HCT116 (cell line): ENCODE data around the gene PYGB. TPM values are rescaled to one million over a fixed set of nuclear protein-coding genes. Genes with fewer than 3 reads are reported as not detected.

ENCODE experiments used
- ATAC-seq: fragments of 200-7000 bp; cut with Tn5 transposase; 2 replicates; pipeline ENCODE4 v1.9.1; 2020; ENCODE audit warnings: mild to moderate bottlenecking, moderate library complexity
- BruUV-seq: library from RNA; stranded (reverse); fragments of 400-500 nt; replicated peaks from 2 replicates; lab custom pipeline; 2021; lab: Mats Ljungman, UMichigan
- CTCF ChIA-PET: fragments of 300-600 bp; sonication (Branson Sonifier 250); formaldehyde crosslinking; loops from one replicate; lab custom pipeline; 2021; ENCODE audit warnings: antibody characterized with exemption; lab: Charles Lee
- POLR2A ChIA-PET: fragments of 300-600, 350-600 bp; sonication (Branson Sonifier 250); formaldehyde crosslinking; loops from one replicate; lab custom pipeline; 2021; ENCODE audit warnings: antibody characterized with exemption; lab: Charles Lee
- RAD21 ChIA-PET, 2 experiments: fragments of 300-600 bp; sonication (Branson Sonifier 250); formaldehyde crosslinking; loops; one replicate each; lab custom pipeline; 2023; ENCODE audit warnings: low total read pairs in 2 of 2; ENCODE audit not compliant: uncharacterized antibody in 2 of 2, unreplicated experiment in 2 of 2, low non-redundant PET in 1 of 2; lab: Charles Lee
- DNase-seq: peaks from one replicate; pipeline ENCODE4 v3.0.0-alpha.2; 2010; ENCODE audit warnings: low read depth, low spot score
- H2AFZ ChIP-seq: fragments of 200-600 bp; shearing (Covaris generic), sonication (generic); 2 replicates; pipeline ENCODE4 v1.6.1; 2017; ENCODE audit warnings: low read depth, mixed run types, mixed read lengths, antibody characterized with exemption, low read length; ENCODE audit not compliant: poor library complexity, severe bottlenecking
- H3K27ac ChIP-seq: 2 replicates; pipeline ENCODE4 v1.5.1; 2012; ENCODE audit warnings: low read depth, low read length
- H3K27me3 ChIP-seq: fragments of 200-600 bp; sonication (generic); 2 replicates; pipeline ENCODE4 v1.6.1; 2016; ENCODE audit warnings: mixed run types, low read length, mixed read lengths; ENCODE audit not compliant: insufficient read depth
- H3K36me3 ChIP-seq, 2 experiments: fragments of 200-500 bp in 1 of 2; fragments of 200-600 bp in 1 of 2; sonication (Bioruptor generic) in 1 of 2; sonication (generic) in 1 of 2; 2 replicates each; pipeline versions ENCODE4 v1.5.1 to v1.6.1; 2014 to 2016; ENCODE audit warnings: low read length in 2 of 2, inconsistent platforms in 1 of 2, mixed read lengths in 1 of 2, mixed run types in 1 of 2; ENCODE audit not compliant: insufficient read depth in 2 of 2, control insufficient read depth in 1 of 2
- H3K4me1 ChIP-seq, 2 experiments: fragments of 200-600 bp in 1 of 2; sonication (generic) in 1 of 2; 2 replicates each; pipeline versions ENCODE4 v1.5.1 to v1.6.1; 2012 to 2017; ENCODE audit warnings: low read length in 2 of 2, inconsistent platforms in 1 of 2, mild to moderate bottlenecking in 1 of 2, mixed read lengths in 1 of 2, mixed run types in 1 of 2, moderate library complexity in 1 of 2; ENCODE audit not compliant: insufficient read depth in 2 of 2, control insufficient read depth in 1 of 2
- H3K4me2 ChIP-seq: fragments of 200-600 bp; sonication (generic); 2 replicates; pipeline ENCODE4 v1.6.1; 2017; ENCODE audit warnings: mixed run types, low read length, mixed read lengths
- H3K4me3 ChIP-seq, 2 experiments: fragments of 200-600 bp in 1 of 2; sonication (generic) in 1 of 2; replicated peaks in 1 of 2; 2 replicates each; pipeline ENCODE4 v1.5.1; 2011 to 2016; ENCODE audit warnings: low read length in 2 of 2, control low read depth in 1 of 2, low read depth in 1 of 2, mild to moderate bottlenecking in 1 of 2, mixed read lengths in 1 of 2, mixed run types in 1 of 2
- H3K79me2 ChIP-seq: fragments of 200-600 bp; sonication (generic); 2 replicates; pipeline ENCODE4 v1.6.1; 2017; ENCODE audit warnings: mild to moderate bottlenecking, mixed run types, low read length, moderate library complexity, mixed read lengths; ENCODE audit not compliant: insufficient read depth
- H3K9ac ChIP-seq: fragments of 200-600 bp; sonication (generic); 2 replicates; pipeline ENCODE4 v1.6.1; 2016; ENCODE audit warnings: low read length, mixed read lengths
- H3K9me2 ChIP-seq: fragments of 200-600 bp; sonication (generic), shearing (Covaris generic); 2 replicates; pipeline ENCODE4 v1.6.1; 2017; ENCODE audit warnings: mixed run types, mild to moderate bottlenecking, moderate library complexity; ENCODE audit not compliant: insufficient read depth
- H3K9me3 ChIP-seq, 2 experiments: fragments of 200-500 bp in 1 of 2; fragments of 200-600 bp in 1 of 2; sonication (Bioruptor generic) in 1 of 2; sonication (generic) in 1 of 2; 2 replicates each; pipeline ENCODE4 v1.6.1; 2014 to 2017; ENCODE audit warnings: low read length in 2 of 2, mixed read lengths in 2 of 2, inconsistent platforms in 1 of 2, low read depth in 1 of 2, mild to moderate bottlenecking in 1 of 2, mixed run types in 1 of 2, moderate library complexity in 1 of 2; ENCODE audit not compliant: control insufficient read depth in 1 of 2, insufficient read depth in 1 of 2
- H4K20me1 ChIP-seq: fragments of 200-600 bp; sonication (generic), shearing (Covaris generic); 2 replicates; pipeline ENCODE4 v1.6.1; 2017; ENCODE audit warnings: mixed run types, mild to moderate bottlenecking, moderate library complexity; ENCODE audit not compliant: insufficient read depth
- CBX3 ChIP-seq: IDR thresholded peaks from 2 replicates; pipeline ENCODE4 v1.6.1; 2012; ENCODE audit warnings: low read depth
- CTCF ChIP-seq, 3 experiments: fragments of 200-600 bp in 1 of 3; sonication (generic) in 1 of 3; IDR thresholded peaks in 2 of 3; conservative IDR thresholded peaks in 1 of 3; 2 replicates each; pipeline ENCODE4 v1.5.1; 2012 to 2017; ENCODE audit warnings: low read depth in 2 of 3, low read length in 2 of 3, antibody characterized with exemption in 1 of 3, borderline replicate concordance in 1 of 3, control low read depth in 1 of 3, mild to moderate bottlenecking in 1 of 3, mixed read lengths in 1 of 3, mixed run types in 1 of 3, moderate library complexity in 1 of 3; ENCODE audit not compliant: insufficient read depth in 1 of 3
- EGR1 ChIP-seq: IDR thresholded peaks from 2 replicates; pipeline ENCODE4 v1.6.1; 2012; ENCODE audit warnings: low read depth
- ELF1 ChIP-seq: IDR thresholded peaks from 2 replicates; pipeline ENCODE4 v1.6.1; 2012; ENCODE audit warnings: low read depth, borderline replicate concordance
- EZH2 ChIP-seq: fragments of 200-600 bp; sonication (generic); IDR thresholded peaks from 2 replicates; pipeline ENCODE4 v1.6.1; 2017; ENCODE audit warnings: antibody characterized with exemption, mixed run types
- EZH2phosphoT487 ChIP-seq: fragments of 200-600 bp; IDR thresholded peaks from 2 replicates; pipeline ENCODE4 v1.6.1; 2018; ENCODE audit warnings: antibody characterized with exemption, borderline replicate concordance
- FOSL1 ChIP-seq: IDR thresholded peaks from 2 replicates; pipeline ENCODE4 v1.6.1; 2012; ENCODE audit warnings: low read depth
- JUND ChIP-seq: IDR thresholded peaks from 2 replicates; pipeline ENCODE4 v1.6.1; 2012
- MAX ChIP-seq: IDR thresholded peaks from 2 replicates; pipeline ENCODE4 v1.6.1; 2012
- POLR2A ChIP-seq: IDR thresholded peaks from 2 replicates; pipeline ENCODE4 v1.7.0; 2011; ENCODE audit warnings: borderline replicate concordance; ENCODE audit not compliant: insufficient read depth, insufficient read length; ENCODE audit errors: extremely low read depth
- POLR2AphosphoS5 ChIP-seq: IDR thresholded peaks from 2 replicates; pipeline ENCODE4 v1.6.1; 2011; ENCODE audit warnings: mild to moderate bottlenecking, low read depth, low read length, moderate library complexity
- RAD21 ChIP-seq: IDR thresholded peaks from 2 replicates; pipeline ENCODE4 v1.6.1; 2012; ENCODE audit warnings: low read depth, mild to moderate bottlenecking
- REST ChIP-seq: IDR thresholded peaks from 2 replicates; pipeline ENCODE4 v1.6.1; 2012; ENCODE audit warnings: low read depth
- SIN3A ChIP-seq: IDR thresholded peaks from 2 replicates; pipeline ENCODE4 v1.6.1; 2012; ENCODE audit warnings: low read depth
- SP1 ChIP-seq: IDR thresholded peaks from 2 replicates; pipeline ENCODE4 v1.6.1; 2012; ENCODE audit warnings: low read depth
- YY1 ChIP-seq: IDR thresholded peaks from 2 replicates; pipeline ENCODE4 v1.6.1; 2011; ENCODE audit warnings: low read length, low read depth, moderate library complexity, mild to moderate bottlenecking; ENCODE audit not compliant: insufficient replicate concordance; ENCODE audit errors: extremely low read depth
- ZBTB33 ChIP-seq: IDR thresholded peaks from 2 replicates; pipeline ENCODE4 v1.6.1; 2011; ENCODE audit warnings: mild to moderate bottlenecking, low read length, moderate library complexity; ENCODE audit not compliant: insufficient replicate concordance; ENCODE audit errors: extremely low read depth
- ZFX ChIP-seq: fragments of 450-650 bp; IDR thresholded peaks from 2 replicates; pipeline ENCODE4 v1.6.1; 2017
- intact Hi-C: fragments of 100-400 bp; cut with micrococcal nuclease; formaldehyde crosslinking; loops from 2 replicates; pipeline ENCODE4 v1.10.0; 2022
- total RNA-seq: library from RNA; stranded (reverse); gene quantifications from one replicate; pipeline ENCODE4 v1.2.1, GENCODE V29; 2021; ENCODE audit not compliant: unreplicated experiment

Gene PYGB
- total RNA-seq, 1 experiment from 2014 or later = 87.8 TPM

GRCh38 chr20:25203871-25204320 lies 44.0 kb upstream of the PYGB start:
- DNase-seq (no peak), ATAC-seq (no peak)
- CTCF ChIA-PET = no interaction called here
- RAD21 ChIA-PET = no interaction called here
- H3K4me2 ChIP-seq = no peak overlapping the region
- peaks cover 0 to 3% of the 10 kb centered on the region in 2 experiments; a peak in 1 of 4 replicates for H3K4me1 ChIP-seq
- H3K9me3 ChIP-seq = no peaks in the 10 kb centered on the region
- H3K4me3 ChIP-seq = no peak overlapping the region
- intact Hi-C loops = no loop called here
- H3K9ac ChIP-seq = no peak overlapping the region
- H3K27ac ChIP-seq = no peak overlapping the region
- H2AFZ ChIP-seq = no peak overlapping the region
- no peaks in the 10 kb centered on the region for H4K20me1 ChIP-seq
- no peaks in the 10 kb centered on the region for H3K9me2 ChIP-seq
- TF ChIP-seq SIN3A (no peak), MAX (no peak), EZH2 (no peak), RAD21 (no peak), EGR1 (no peak), CBX3 (no peak), SP1 (no peak), POLR2AphosphoS5 (no peak), CTCF (IDR thresholded peaks at IDR 0.05 in 2 of 3, conservative IDR thresholded peaks at IDR 0.05 in 1 of 3; ENCODE audit: borderline replicate concordance in 1 of 3, insufficient read depth in 1 of 3, low read depth in 2 of 3, low read length in 2 of 3) (no peak), YY1 (no peak), JUND (no peak), REST (no peak), POLR2A (no peak), EZH2phosphoT487 (no peak), ZFX (no peak), ZBTB33 (no peak), FOSL1 (no peak), ELF1 (no peak)
- H3K79me2 ChIP-seq = peaks cover 74% of the 10 kb centered on the region
- POLR2A ChIA-PET = no interaction called here
- no TSS peak for BruUV-seq
- no peaks in the 10 kb centered on the region for H3K27me3 ChIP-seq
- no peaks in the 10 kb centered on the region for H3K36me3 ChIP-seq
